Activated CD8-positive, alpha-beta memory T cell treated with anti-CD3 and anti-CD28 coated beads, Interleukin-2, amount 50 U/mL, for 1 hour (primary cell): ENCODE data around the gene DRC7.
"Not testable (repeated sequence)": the region's sequence is repeated elsewhere in the genome, so short reads cannot be mapped to it uniquely, and the experiment has no call there.

Source experiments
- DNase-seq: peaks from one replicate; pipeline ENCODE4 v3.0.0-alpha.2; 2020; ENCODE audit errors: extremely low read depth

The DRC7 gene

GRCh38 chr16:57762365-57763040 lies 67.9 kb downstream of the DRC7 start:
- DNase-seq, result no peak

- DNase-seq, result no peak
These were observed 68.8 kb downstream of the DRC7 start for GRCh38 chr16:57763285-57764005.

GRCh38 chr16:57764006-57764340 lies 69.4 kb downstream of the DRC7 start:
- no peak for DNase-seq

- DNase-seq, result no peak
These were observed 69.9 kb downstream of the DRC7 start for GRCh38 chr16:57764341-57765159.

GRCh38 chr16:57765160-57765728 lies 70.6 kb downstream of the DRC7 start:
- DNase-seq, result no peak

- DNase-seq, result no peak
These were observed 72.2 kb downstream of the DRC7 start for GRCh38 chr16:57766714-57767348.

GRCh38 chr16:57769541-57770145 lies 75.0 kb downstream of the DRC7 start:
- no peak for DNase-seq

GRCh38 chr16:57770361-57770760 lies 75.8 kb downstream of the DRC7 start:
- no peak for DNase-seq

- no peak for DNase-seq
These were observed 76.7 kb downstream of the DRC7 start for GRCh38 chr16:57771141-57771785.

- DNase-seq, result no peak
These were observed 78.4 kb downstream of the DRC7 start for GRCh38 chr16:57773019-57773418.

- DNase-seq, result no peak
These were observed 79.2 kb downstream of the DRC7 start for GRCh38 chr16:57773655-57774295.

- DNase-seq, result no peak
These were observed 80.2 kb downstream of the DRC7 start for GRCh38 chr16:57774705-57775285.

- DNase-seq, result no peak
These were observed 81.3 kb downstream of the DRC7 start for GRCh38 chr16:57775661-57776469.

- DNase-seq, result no peak
These were observed 84.1 kb downstream of the DRC7 start for GRCh38 chr16:57778658-57779057.

GRCh38 chr16:57779836-57780235 lies 85.2 kb downstream of the DRC7 start:
- not testable (repeated sequence) for DNase-seq

- no peak for DNase-seq
These were observed 86.7 kb downstream of the DRC7 start for GRCh38 chr16:57781349-57781740.
